ENCODE results near the gene IFNA17.

DNA sequence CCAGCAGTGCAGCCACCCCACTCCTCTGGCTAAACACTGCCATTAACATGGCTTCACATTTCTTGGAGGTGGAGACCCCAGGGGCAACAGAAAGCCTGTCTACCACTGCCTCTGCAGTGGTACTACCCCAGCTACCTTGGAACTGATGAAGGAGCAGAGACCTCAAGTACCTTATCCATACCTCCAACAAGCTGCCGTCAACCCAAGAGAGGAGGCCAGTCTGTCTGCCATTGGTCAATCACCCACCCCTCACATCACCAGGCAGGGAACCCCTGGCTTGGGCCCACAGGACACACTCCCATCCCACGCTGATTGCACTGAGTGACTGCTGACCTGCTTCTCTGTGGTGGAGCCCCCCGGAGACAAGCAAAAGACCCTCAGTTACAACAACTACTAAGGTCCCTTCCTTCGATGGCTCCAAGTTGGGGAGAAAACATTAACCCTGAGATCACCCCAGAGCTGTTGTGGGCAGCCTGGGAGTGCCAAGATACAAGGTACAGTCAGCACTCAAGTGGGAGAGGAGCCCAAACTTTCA is 6.2 kb upstream of the IFNA17 start:
- TF ChIP-seq, protein P1, sequence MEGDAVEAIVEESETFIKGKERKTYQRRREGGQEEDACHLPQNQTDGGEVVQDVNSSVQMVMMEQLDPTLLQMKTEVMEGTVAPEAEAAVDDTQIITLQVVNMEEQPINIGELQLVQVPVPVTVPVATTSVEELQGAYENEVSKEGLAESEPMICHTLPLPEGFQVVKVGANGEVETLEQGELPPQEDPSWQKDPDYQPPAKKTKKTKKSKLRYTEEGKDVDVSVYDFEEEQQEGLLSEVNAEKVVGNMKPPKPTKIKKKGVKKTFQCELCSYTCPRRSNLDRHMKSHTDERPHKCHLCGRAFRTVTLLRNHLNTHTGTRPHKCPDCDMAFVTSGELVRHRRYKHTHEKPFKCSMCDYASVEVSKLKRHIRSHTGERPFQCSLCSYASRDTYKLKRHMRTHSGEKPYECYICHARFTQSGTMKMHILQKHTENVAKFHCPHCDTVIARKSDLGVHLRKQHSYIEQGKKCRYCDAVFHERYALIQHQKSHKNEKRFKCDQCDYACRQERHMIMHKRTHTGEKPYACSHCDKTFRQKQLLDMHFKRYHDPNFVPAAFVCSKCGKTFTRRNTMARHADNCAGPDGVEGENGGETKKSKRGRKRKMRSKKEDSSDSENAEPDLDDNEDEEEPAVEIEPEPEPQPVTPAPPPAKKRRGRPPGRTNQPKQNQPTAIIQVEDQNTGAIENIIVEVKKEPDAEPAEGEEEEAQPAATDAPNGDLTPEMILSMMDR (IDR thresholded peaks at IDR 0.05; ENCODE audit: low read length) = no peak
- no peak for TF ChIP-seq EZH2 (IDR thresholded peaks at IDR 0.05; ENCODE audit: borderline replicate concordance, low read length)
